BJ (cell line): ENCODE results near the gene AHRR. TPM values are rescaled to one million over a fixed set of nuclear protein-coding genes. Genes with fewer than 3 reads are reported as not detected.

ENCODE experiments used
- CTCF ChIA-PET: fragments of 350-600 bp; formaldehyde crosslinking; extraction: SDS; loops from one replicate; lab custom pipeline; 2021; ENCODE audit warnings: antibody characterized with exemption, inconsistent platforms; lab: Yijun Ruan, JAX
- POLR2A ChIA-PET: fragments of 300-600 bp; sonication (Branson Sonifier 250); formaldehyde crosslinking; extraction: SDS; loops from one replicate; lab custom pipeline; 2021; ENCODE audit warnings: antibody characterized with exemption; lab: Charles Lee
- DNase-seq: peaks from one replicate; pipeline ENCODE4 v3.0.0-alpha.2; 2011; ENCODE audit warnings: low read depth
- H3K27me3 ChIP-seq: 2 replicates; pipeline ENCODE4 v1.6.0; 2011; ENCODE audit warnings: low read length; ENCODE audit not compliant: control insufficient read depth, insufficient read depth
- H3K36me3 ChIP-seq: 2 replicates; pipeline ENCODE4 v1.5.1; 2011; ENCODE audit warnings: low read length; ENCODE audit not compliant: control insufficient read depth, insufficient read depth
- H3K4me3 ChIP-seq: 2 replicates; pipeline ENCODE4 v1.5.1; 2011; ENCODE audit warnings: low read depth, mild to moderate bottlenecking, control low read depth, low read length
- CTCF ChIP-seq: IDR thresholded peaks from 2 replicates; pipeline ENCODE4 v1.5.1; 2011; ENCODE audit warnings: low read depth, mild to moderate bottlenecking, control low read depth, inconsistent platforms, low read length, moderate library complexity; ENCODE audit not compliant: insufficient read depth
- polyA plus RNA-seq: library from polyadenylated mRNA; depleted of rRNA; stranded (reverse); fragments of >200 nt; gene quantifications from 2 replicates; pipeline ENCODE4 v1.2.3, GENCODE V29; 2011

AHRR gene
- polyA plus RNA-seq, 1 experiment, result 36.4 TPM

- no peak overlapping the region for H3K4me3 ChIP-seq
- DNase-seq, result no peak
- TF ChIP-seq CTCF, result peak; percentile 63
- H3K36me3 ChIP-seq, result peaks cover 20% of the 10 kb centered on the region
- no peaks in the 10 kb centered on the region for H3K27me3 ChIP-seq
- POLR2A ChIA-PET, result interaction anchor here (0.7 kb wide), 1 partner anchor 29 kb away, joined by 7 read pairs; no protein-coding TSS in a partner anchor
- CTCF ChIA-PET, result interaction anchor here (0.6 to 5.2 kb wide), 13 partner anchors 9 to 457 kb away, joined by 3 to 28 read pairs (median 9); partner anchors contain the start of gene AHRR
Observed at GRCh38 chr5:446883-447263, 125.4 kb downstream of the AHRR start.

GRCh38 chr5:447501-447900 lies 126.0 kb downstream of the AHRR start:
- Histone ChIP-seq H3K4me3 (no peak overlapping the region), H3K27me3 (no peaks in the 10 kb centered on the region), H3K36me3 (peaks cover 20% of the 10 kb centered on the region)
- no peak for DNase-seq
- ChIA-PET POLR2A (no interaction called here), CTCF (interaction anchor here (0.6 to 5.2 kb wide), 12 partner anchors 9 to 455 kb away, joined by 3 to 28 read pairs (median 10); partner anchors contain the start of gene AHRR)
- TF ChIP-seq CTCF, result no peak

- H3K27me3 ChIP-seq, result no peaks in the 10 kb centered on the region
- ChIA-PET CTCF (interaction anchor here (0.7 to 5.2 kb wide), 6 partner anchors 17 to 177 kb away, joined by 3 to 28 read pairs (median 8); partner anchors contain the start of gene PDCD6), POLR2A (no interaction called here)
- H3K4me3 ChIP-seq, result no peak overlapping the region
- peaks cover 20% of the 10 kb centered on the region for H3K36me3 ChIP-seq
- no peak for DNase-seq
- TF ChIP-seq CTCF, result no peak
Observed at GRCh38 chr5:448061-448765, 126.7 kb downstream of the AHRR start.

GRCh38 chr5:448766-449090 lies 127.2 kb downstream of the AHRR start:
- no peak for DNase-seq
- Histone ChIP-seq H3K27me3 (no peaks in the 10 kb centered on the region), H3K36me3 (peaks cover 25% of the 10 kb centered on the region), H3K4me3 (no peak overlapping the region)
- CTCF ChIA-PET, result interaction anchor here (0.7 to 5.2 kb wide), 6 partner anchors 18 to 177 kb away, joined by 3 to 28 read pairs (median 5); partner anchors contain the start of gene PDCD6
- POLR2A ChIA-PET, result no interaction called here
- TF ChIP-seq CTCF, result no peak

GRCh38 chr5:449151-449550 lies 127.6 kb downstream of the AHRR start:
- ChIA-PET POLR2A (no interaction called here), CTCF (interaction anchor here (1.0 to 5.2 kb wide), 4 partner anchors 18 to 137 kb away, joined by 3 to 28 read pairs (median 5); no protein-coding TSS in a partner anchor)
- no peak for TF ChIP-seq CTCF
- Histone ChIP-seq H3K27me3 (no peaks in the 10 kb centered on the region), H3K36me3 (peaks cover 29% of the 10 kb centered on the region), H3K4me3 (no peak overlapping the region)
- no peak for DNase-seq
